Measurements from ENCODE around the gene JAM2.

Gene JAM2

DNA sequence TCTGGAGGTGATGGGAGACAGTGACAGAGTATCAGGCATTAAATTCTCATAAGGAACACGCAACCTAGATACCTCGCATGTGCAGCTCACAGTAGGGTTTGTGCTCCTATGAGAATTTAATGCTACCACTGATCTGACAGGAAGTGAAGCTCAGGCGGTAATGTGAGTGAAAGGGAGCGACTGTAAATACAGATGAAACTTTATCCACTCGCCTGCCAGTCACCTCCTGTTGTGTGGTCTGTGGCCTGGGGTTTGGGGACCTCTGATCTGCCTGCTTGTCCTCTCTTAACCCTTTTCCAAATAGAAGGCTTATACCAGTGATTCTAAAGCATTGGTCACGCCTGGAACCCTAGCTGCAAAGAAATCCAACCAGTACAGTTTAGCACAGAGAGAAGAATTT lies 111.0 kb downstream of the JAM2 start:
- TF ChIP-seq, protein P1, sequence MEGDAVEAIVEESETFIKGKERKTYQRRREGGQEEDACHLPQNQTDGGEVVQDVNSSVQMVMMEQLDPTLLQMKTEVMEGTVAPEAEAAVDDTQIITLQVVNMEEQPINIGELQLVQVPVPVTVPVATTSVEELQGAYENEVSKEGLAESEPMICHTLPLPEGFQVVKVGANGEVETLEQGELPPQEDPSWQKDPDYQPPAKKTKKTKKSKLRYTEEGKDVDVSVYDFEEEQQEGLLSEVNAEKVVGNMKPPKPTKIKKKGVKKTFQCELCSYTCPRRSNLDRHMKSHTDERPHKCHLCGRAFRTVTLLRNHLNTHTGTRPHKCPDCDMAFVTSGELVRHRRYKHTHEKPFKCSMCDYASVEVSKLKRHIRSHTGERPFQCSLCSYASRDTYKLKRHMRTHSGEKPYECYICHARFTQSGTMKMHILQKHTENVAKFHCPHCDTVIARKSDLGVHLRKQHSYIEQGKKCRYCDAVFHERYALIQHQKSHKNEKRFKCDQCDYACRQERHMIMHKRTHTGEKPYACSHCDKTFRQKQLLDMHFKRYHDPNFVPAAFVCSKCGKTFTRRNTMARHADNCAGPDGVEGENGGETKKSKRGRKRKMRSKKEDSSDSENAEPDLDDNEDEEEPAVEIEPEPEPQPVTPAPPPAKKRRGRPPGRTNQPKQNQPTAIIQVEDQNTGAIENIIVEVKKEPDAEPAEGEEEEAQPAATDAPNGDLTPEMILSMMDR (IDR thresholded peaks at IDR 0.05) = no peak

DNA sequence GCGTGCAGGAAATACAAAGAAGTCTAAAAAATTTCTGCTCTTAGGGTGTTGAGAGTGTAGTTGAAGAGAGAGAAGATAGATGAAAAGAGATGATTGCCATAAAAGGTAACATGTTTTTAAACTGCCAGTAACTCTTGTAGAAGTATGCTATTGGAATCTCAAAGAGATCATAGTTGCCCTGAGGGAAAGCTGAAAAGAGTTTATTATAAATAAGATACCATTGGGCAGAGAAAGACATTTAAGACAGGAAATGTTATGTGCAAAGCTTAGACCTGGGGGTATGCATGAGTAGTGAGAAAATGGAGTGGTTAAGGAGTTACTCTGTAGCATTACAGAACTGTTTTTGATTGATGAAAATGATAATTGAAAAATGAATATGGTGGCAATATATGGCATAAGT lies 113.4 kb downstream of the JAM2 start:
- TF ChIP-seq, protein P1 (IDR thresholded peaks at IDR 0.05) = no peak

GRCh38 chr21:25756190-25756932 lies 117.3 kb downstream of the JAM2 start:
- TF ChIP-seq, protein P1 (IDR thresholded peaks at IDR 0.05) = no peak

- TF ChIP-seq, protein P1 (IDR thresholded peaks at IDR 0.05) = no peak
Measured at GRCh38 chr21:25757531-25757930, 118.5 kb downstream of the JAM2 start.

DNA sequence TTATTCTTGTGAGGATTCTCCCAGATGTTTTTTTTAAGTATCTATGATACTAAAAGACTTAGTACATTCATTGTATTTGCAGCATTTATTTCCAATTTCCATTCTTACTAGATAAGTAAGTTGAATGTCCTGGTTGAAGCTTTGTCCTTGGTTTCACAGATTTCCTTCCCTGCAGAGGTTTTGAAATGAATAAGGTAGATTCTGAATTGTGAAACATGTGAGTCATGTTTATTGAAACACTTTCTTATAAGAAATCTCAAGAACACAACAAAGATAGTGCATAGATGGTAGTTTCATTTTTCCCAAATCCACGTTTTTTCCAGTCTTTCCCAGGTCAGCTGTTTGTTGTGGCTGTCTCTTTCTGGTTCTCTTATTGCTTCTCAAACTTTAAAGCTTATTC lies 120.5 kb downstream of the JAM2 start:
- TF ChIP-seq, protein P1 (IDR thresholded peaks at IDR 0.05) = no peak

- TF ChIP-seq, protein P1 (IDR thresholded peaks at IDR 0.05) = no peak
Measured at GRCh38 chr21:25760061-25760460, 121.0 kb downstream of the JAM2 start.

- TF ChIP-seq, protein P1 (IDR thresholded peaks at IDR 0.05) = no peak
Measured at GRCh38 chr21:25760677-25761076, 121.6 kb downstream of the JAM2 start.

- TF ChIP-seq, protein P1 (IDR thresholded peaks at IDR 0.05) = no peak
Measured at GRCh38 chr21:25764065-25764464, 125.0 kb downstream of the JAM2 start.

Measured in LNCAP (cell line).